SIG-M5 treated with dmso at 0.1 percent for 504 hours (cell line): Measurements from ENCODE around the gene FMN1.

Source experiments
- DNase-seq: peaks from one replicate; lab custom pipeline; 2025; ENCODE audit not compliant: unreplicated experiment; lab: John Stamatoyannopoulos, UW

FMN1 gene

DNA sequence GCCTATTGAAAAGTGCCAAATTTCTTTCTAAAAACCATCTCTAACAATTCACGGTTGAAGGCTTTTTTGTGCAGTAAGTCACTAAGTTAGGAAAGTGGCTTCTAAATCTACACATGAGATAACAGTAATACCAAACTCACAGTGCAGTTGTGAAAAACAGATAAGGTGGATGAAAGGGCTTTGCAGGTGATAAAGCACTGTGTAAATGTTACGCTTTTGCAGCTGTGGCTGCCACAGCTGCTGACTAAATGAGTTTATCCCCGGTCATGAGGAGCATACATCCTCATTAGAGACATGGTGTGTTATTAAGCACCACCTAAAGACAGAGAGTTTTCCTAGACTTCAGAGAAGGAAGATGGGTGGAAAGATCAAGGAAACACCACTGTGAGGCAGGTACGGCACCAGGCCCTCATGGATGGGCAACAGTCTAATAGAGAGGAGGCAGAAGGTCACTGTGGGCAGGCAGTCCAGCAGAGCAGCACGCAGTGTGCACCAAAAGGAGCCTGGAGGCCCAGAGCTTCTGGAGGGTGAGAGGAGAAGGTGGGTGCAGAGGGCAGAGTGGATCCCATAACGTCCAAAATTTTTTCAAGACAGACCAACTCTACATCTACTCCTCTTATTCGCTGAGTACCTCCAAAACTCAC lies 68.5 kb downstream of the FMN1 start:
- no peak for DNase-seq

DNA sequence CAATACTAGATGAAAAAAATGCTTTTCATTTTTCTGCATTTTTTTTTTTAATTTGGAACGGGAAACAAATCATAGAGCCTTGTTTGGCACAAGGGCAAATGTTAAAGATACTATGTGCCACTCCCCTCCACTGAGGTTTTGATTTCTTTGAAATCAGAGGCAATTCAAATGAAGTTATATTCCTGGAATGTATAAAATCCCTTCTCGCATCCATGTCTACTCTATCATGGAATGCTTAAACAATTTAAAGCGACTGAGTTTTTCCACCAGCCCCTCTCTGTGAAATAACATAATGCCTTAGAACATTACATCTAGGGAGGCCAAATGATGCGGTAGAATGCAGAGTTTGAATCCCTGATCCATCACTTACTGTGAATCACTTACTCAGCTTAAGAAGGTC lies 69.7 kb downstream of the FMN1 start:
- no peak for DNase-seq

DNA sequence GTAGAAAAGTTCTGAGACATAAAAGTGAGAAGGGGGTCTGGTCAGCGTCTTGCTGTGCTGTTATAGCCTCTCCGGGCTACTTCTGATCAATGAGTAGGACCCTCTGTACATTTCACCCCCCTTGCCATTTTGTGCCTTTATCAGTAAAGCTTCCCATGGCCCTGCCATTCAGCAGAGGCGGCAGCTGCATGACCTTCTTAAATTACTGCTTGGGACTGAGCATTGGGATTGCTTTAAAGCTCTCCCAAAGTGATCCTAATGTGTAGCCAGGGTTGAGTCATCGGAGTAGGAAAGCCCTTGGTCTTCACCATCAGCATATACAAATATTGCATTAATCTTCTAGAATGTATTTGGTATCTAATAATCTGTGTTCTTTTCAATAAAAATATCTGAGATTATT lies 70.2 kb downstream of the FMN1 start:
- no peak for DNase-seq

GRCh38 chr15:33119865-33120264 lies 74.6 kb downstream of the FMN1 start:
- no peak for DNase-seq

DNA sequence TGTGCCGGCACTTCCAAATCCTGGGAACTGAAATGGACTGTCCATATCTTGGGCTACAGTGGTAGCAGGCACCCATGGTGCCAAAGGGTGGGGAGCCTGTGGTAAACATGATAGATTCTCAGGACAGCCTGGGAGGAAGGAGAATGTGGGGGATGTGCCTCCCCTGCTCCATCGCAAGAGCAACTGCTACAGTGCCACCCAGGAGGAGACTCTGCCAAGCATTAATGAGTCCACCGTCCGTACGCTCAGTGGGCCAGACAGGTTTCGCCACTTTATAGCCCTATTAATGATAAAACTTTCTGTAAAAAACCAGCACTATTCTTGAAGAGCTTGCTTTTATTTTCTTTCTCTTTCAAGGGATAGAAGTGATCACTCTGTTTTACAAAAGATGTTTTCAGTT lies 75.2 kb downstream of the FMN1 start:
- no peak for DNase-seq

DNA sequence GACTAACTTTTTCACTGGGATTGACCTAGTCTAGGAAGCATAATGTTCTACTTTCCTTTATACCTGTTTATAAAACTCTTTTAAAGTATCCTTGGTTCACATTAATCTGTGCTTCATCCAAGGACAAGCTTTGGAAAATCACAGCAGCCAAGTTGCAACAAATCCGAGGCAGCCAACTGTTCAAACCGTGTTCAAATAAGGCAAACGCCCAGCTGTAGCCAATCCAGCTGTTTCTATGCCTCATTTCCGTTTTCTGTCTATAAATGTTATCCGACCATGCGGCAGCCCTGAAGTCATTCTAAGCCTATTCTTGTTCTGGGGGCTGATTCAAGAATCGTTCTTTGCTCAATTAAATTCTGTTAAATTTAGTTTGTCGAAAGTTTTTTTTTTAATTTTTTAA lies 78.3 kb downstream of the FMN1 start:
- DNase-seq = no peak

DNA sequence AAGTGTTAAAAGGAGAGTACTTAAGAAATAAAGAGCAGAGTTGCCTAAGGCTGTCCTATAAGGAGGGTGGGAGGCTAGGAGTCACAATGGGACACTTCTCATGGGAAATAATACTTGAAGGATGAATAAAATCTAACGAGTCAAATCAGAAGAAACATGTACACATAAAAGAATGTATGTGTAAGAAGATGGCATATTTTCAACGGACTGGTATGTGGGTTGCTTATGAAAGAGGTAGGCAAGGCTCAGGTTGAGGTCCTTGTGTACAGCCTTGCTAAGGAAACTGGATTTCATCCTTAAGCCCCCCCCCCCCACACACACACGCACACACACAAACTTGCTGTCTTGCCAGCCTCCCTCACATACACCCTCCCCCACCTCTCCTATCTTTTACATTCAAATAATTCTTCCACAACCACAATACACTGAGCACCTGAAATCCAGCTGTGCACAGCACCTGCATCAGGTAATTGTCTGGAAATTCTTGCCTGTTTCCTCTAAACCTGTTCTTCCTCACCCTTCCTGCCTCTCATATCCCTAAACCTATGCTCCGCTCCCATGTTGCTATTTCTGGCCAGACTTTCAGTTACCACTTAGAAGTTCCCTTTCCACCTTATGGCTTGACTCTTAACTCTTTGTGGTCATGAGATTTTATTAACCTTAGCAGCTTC lies 79.2 kb downstream of the FMN1 start:
- no peak for DNase-seq

DNA sequence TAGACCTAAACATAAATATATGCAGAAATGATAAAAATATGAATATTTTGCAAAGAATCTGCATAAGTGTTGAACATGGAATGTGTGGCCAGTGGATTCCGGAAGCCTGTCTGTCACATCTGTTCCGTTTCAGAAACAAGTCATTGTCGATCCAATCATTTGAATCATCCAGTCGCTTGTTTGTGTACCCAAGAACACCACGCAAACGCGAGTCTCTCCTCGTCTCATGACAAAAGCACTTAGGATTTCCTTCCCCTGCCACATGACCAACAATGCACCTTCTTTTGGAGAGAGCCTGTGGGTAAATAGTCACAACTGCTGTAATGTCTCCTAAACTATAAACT lies 80.2 kb downstream of the FMN1 start:
- no peak for DNase-seq

- no peak for DNase-seq
Observed at GRCh38 chr15:33113666-33114373, 80.7 kb downstream of the FMN1 start.

DNA sequence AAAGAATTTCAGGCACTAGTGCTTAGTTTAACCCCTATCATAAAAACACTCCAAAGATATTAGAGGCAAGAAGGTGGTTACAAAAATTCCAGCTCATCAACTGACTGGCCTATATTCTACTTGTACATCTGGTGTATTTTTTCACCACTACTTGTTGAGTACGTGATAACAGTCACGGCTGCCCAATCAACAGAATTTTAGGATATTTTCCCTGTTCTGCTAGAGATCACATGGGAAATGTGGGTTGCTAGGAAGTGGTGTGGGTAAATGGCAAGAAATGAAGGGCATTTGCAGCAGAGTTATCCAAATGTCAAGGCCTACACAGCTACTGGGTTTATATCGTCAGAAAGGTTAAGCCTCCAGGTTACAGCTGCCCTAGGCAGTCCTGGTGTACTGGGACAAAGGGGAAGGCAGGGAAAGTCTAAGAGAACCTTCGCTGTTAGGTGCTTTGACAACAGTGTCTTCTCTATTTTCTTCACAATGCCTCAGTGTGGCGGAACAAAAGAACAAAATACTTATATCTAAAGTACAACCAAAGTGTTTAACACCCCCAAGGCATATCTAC lies 81.9 kb downstream of the FMN1 start:
- no peak for DNase-seq

- DNase-seq = no peak
Observed at GRCh38 chr15:33111041-33111451, 83.5 kb downstream of the FMN1 start.

DNA sequence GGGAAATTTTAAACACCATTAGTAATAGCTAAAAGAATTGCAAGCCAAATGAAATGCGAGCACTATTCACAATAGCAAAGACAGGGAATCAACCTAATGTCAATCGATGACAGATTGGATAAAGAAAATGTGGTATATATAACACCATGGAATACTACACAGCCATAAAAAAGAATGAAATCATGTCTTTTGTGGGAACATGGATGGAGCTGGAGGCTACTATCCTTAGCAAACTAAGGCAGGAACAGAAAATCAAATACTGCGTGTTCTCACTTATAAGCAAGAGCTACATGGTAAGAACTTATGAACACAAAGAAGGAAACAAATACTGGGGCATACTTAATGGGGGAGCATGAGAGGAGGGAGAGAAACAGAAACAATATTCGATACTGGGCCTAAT lies 85.2 kb downstream of the FMN1 start:
- DNase-seq = no peak

DNA sequence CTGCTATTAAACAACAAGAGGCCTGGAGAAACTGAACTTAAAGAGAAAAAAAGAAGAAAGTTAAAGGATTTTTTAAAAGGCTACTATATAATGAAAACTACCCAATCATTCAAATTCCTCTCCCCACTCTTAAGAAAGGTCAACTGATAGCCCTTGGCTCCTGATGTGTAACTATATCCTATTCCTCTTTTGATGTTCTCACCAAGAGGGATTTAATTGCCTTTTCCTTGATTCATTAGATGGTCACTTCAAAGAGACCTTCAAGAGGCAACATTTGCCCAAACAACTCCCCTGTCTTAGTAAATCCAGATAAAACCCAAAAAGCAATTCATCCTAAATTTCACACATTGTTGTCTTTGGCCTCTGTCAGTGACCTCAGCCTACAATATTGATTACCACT lies 86.0 kb downstream of the FMN1 start:
- no peak for DNase-seq

DNA sequence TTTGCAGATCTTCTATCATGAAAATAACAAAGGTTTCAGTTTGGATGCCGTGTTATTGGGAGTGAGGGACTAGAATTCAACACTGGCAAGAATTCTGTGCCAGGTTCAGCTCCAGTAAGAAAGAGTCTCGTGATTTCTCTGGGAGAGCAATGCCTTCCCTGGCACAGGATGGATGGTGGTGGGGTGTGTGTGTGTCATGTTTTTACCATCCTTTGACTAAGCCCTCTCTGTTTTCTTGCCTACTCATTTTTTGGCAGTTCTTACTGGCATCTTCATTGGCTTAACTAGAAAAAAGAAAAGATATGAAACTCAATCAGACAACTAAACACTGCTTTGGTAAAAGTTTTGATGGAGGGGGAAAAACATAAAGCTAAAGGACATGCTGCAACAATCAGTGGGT lies 86.6 kb downstream of the FMN1 start:
- DNase-seq = no peak

DNA sequence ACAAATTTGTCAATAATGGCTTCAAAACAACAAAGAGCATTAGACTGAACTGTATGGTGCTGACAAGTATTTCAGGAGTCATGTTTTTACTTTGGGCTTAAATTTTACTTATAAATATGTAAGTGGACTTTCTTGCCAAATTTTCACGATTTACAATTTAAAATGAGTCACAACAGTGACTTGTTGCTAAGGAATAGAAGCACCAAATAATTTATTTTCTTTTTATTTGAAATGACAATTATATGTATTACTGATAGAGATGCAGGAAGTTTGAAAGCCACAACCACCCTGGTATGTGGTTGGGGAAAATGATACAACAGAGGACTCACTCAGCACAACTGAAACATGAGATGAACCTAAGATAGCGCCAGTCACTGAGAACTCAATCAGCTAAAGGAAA lies 90.3 kb downstream of the FMN1 start:
- no peak for DNase-seq

DNA sequence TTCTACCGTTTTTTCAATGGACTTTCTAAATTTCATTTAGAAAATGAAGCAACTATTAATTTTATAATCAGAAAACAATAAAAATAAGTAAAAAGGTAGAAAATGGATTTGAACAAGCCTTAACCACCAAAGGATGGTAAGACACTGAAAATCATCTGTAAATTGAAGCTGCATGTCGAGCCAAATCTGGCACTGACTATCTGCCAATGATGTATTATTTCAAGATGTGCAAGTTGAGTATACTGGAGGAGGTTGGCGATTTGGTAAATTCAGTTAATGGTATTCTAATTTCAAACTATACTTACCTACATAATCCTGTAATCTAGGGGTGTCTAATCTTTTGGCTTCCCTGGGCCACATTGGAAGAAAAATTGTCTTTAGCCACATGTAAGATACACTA lies 93.5 kb downstream of the FMN1 start:
- no peak for DNase-seq

DNA sequence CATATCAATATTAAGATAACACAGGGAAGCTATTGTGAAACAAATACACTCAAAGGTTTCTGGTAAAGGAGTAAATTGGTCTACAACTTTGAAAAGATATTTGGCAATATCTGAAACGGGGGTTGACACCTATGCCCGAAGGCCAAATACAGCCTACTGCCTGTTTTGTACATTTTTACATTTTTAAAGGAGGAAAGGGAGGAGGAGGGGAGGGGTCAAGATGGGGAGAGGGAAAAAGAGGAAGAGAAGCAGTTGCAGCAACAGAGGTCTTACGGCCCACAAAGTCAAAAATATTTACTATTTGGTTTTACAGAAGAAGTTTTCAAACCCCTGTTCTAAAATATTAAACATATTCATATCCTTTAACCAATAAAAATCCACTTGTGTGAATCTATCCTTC lies 94.2 kb downstream of the FMN1 start:
- DNase-seq = peak; percentile 22

- DNase-seq = no peak
Observed at GRCh38 chr15:33099739-33100138, 94.8 kb downstream of the FMN1 start.

DNA sequence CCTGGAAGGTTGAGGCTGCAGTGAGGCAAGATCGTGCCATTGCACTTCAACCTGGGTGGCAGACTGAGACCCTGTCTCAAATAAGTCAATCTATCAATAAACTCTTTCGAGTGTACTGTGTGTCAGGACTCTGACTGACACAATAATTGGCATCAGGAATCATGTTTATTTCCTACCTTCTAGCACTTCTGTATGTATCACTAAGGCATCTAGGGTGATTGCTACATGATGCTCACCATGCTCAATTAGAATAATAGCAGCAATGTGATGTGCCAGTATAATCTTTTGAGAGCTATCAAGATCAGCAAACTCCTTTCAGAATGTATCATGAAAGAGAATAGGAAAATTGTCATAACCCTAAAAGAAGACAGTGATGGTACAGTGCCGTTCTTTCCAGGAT lies 95.3 kb downstream of the FMN1 start:
- DNase-seq = no peak

DNA sequence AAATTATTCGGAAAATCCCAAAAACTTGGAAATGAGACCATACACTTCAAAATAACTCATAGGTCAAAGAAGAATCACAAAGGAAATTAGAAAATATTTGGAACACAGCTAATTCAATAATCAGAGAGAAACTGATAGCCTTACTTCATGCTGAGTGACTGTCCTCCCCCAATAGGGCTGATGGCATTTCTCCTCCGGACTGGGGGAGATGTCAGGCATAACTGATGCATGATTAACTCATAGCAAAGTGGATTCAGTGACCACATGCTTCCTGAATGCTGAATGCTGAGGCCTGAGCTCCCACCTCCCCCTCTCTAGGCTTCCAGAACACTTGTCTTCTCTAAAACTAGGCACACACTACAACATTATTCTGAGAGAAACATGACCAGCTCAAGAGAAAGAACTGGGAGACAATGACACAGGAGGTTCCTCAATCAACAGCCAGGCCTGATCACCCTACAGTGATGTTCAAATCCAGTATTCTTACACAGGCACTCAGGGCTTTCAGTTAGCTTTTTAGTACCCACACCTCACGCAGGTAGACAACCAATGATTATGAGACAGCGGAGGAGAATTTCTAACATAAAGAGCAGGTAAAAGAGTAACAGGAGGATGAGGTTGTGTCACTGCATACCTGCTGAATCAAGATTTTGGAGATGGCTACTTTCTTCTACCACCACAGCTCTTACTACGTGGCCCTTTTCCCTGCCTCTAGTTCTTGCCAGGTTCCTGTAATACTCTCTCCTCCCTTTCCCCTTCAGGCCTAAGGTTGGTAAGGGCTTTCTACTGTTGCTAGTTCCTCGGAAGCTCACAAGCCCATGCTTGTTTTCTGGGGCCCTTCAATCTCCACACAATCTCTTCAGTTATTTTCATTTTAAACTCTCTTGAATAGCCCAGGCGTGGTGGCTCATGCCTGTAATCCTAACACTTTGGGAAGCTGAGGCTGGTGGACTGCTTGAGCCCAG lies 96.1 kb downstream of the FMN1 start:
- DNase-seq = no peak

GRCh38 chr15:33096134-33096533 lies 98.4 kb downstream of the FMN1 start:
- DNase-seq = no peak
